B cell (primary cell): ENCODE measurements around the gene PPP6R2. TPM values are rescaled to one million over a fixed set of nuclear protein-coding genes. Genes with fewer than 3 reads are reported as not detected.
A peak's percentile ranks its signal among the peaks of the same experiment; 100 is the strongest.

Experiments
- ATAC-seq: fragments of 200-7000 bp; cut with Tn5 transposase; one replicate; pipeline ENCODE4 v1.10.0; 2021; ENCODE audit warnings: low read depth, mild to moderate bottlenecking, moderate number of reproducible peaks, moderate library complexity
- CTCF ChIA-PET: fragments of 350-600 bp; sonication (Branson Sonifier 250); formaldehyde crosslinking; loops from one replicate; lab custom pipeline; 2021; ENCODE audit warnings: antibody characterized with exemption, inconsistent platforms; lab: Charles Lee
- POLR2A ChIA-PET: fragments of 350-600 bp; sonication (Branson Sonifier 250); formaldehyde crosslinking; loops from one replicate; lab custom pipeline; 2021; ENCODE audit warnings: antibody characterized with exemption; lab: Charles Lee
- DNase-seq: peaks from one replicate; pipeline ENCODE4 v3.0.0; 2013
- H2AFZ ChIP-seq: 2 replicates; pipeline ENCODE4 v1.6.1; 2012; ENCODE audit warnings: mild to moderate bottlenecking, low read depth, low read length; ENCODE audit not compliant: insufficient read depth, poor library complexity, severe bottlenecking
- H3K27ac ChIP-seq, 2 donors: 1 replicate in 1 of 2; 2 replicates in 1 of 2; pipeline ENCODE4 v1.5.1; 2012 to 2013; ENCODE audit warnings: low read length in 2 of 2, mild to moderate bottlenecking in 2 of 2, moderate library complexity in 1 of 2
- H3K27me3 ChIP-seq, 4 experiments: fragments of 200-600 bp in 1 of 4; sonication (generic) in 1 of 4; replicated peaks in 1 of 4; 1 replicate in 2 of 4; 2 replicates in 2 of 4; pipeline versions ENCODE4 v1.6.1 to v1.7.0; 2013 to 2016; ENCODE audit warnings: low read length in 3 of 4, mild to moderate bottlenecking in 2 of 4, mixed read lengths in 1 of 4, moderate library complexity in 1 of 4; ENCODE audit not compliant: insufficient read depth in 4 of 4, control insufficient read depth in 3 of 4; ENCODE audit errors: control extremely low read depth in 1 of 4
- H3K36me3 ChIP-seq, 2 experiments: replicated peaks in 1 of 2; 1 replicate in 1 of 2; 2 replicates in 1 of 2; pipeline versions ENCODE4 v1.6.1 to v1.7.1; 2013; ENCODE audit warnings: low read length in 1 of 2; ENCODE audit not compliant: insufficient read depth in 2 of 2, control insufficient read depth in 1 of 2; ENCODE audit errors: control extremely low read depth in 1 of 2, extremely low read depth in 1 of 2
- H3K4me1 ChIP-seq, 2 donors: fragments of 200-600 bp in 1 of 2; sonication (generic) in 1 of 2; 1 replicate in 1 of 2; 2 replicates in 1 of 2; pipeline versions ENCODE4 v1.5.1 to v1.6.1; 2013 to 2017; ENCODE audit warnings: low read length in 2 of 2; ENCODE audit not compliant: control insufficient read depth in 2 of 2, insufficient read depth in 2 of 2
- H3K4me2 ChIP-seq: replicated peaks from 2 replicates; pipeline ENCODE3; 2012; ENCODE audit warnings: mild to moderate bottlenecking, low read depth, low read length; ENCODE audit not compliant: poor library complexity, severe bottlenecking
- H3K4me3 ChIP-seq, 5 experiments: fragments of 200-600 bp in 1 of 5; sonication (generic) in 1 of 5; 1 replicate in 3 of 5; 2 replicates in 2 of 5; pipeline versions ENCODE4 v1.5.1 to v1.7.0; 2011 to 2016; ENCODE audit warnings: low read length in 4 of 5, mild to moderate bottlenecking in 4 of 5, low read depth in 2 of 5, control low read depth in 1 of 5, moderate library complexity in 1 of 5; ENCODE audit not compliant: insufficient read depth in 1 of 5; ENCODE audit errors: control extremely low read depth in 1 of 5, extremely low read depth in 1 of 5
- H3K79me2 ChIP-seq: fragments of 200-600 bp; sonication (generic); one replicate; pipeline ENCODE4 v1.6.0; 2016; ENCODE audit warnings: low read length; ENCODE audit not compliant: control insufficient read depth, insufficient read depth
- H3K9ac ChIP-seq: fragments of 200-600 bp; sonication (generic); 2 replicates; pipeline ENCODE4 v1.6.1; 2017; ENCODE audit warnings: mild to moderate bottlenecking, low read length, moderate library complexity
- H3K9me3 ChIP-seq, 3 donors: one replicate each; pipeline versions ENCODE4 v1.6.1 to v1.7.1; 2013; ENCODE audit warnings: low read length in 2 of 3; ENCODE audit not compliant: control insufficient read depth in 2 of 3, insufficient read depth in 1 of 3; ENCODE audit errors: control extremely low read depth in 1 of 3
- H4K20me1 ChIP-seq: 2 replicates; pipeline ENCODE4 v1.6.0; 2012; ENCODE audit warnings: mild to moderate bottlenecking, low read length; ENCODE audit not compliant: insufficient read depth, control insufficient read depth, poor library complexity, severe bottlenecking
- H3K27ac Mint-ChIP-seq: one replicate; pipeline ENCODE4 v1.8.0; 2021; ENCODE audit warnings: mixed read lengths
- H3K27me3 Mint-ChIP-seq: one replicate; pipeline ENCODE4 v1.8.0; 2021; ENCODE audit warnings: mixed read lengths
- H3K4me1 Mint-ChIP-seq: one replicate; pipeline ENCODE4 v1.8.0; 2021; ENCODE audit warnings: mixed read lengths
- H3K4me3 Mint-ChIP-seq: one replicate; pipeline ENCODE4 v1.8.0; 2021; ENCODE audit warnings: mixed read lengths
- H3K9me3 Mint-ChIP-seq: one replicate; pipeline ENCODE4 v1.8.0; 2022; ENCODE audit warnings: mixed read lengths; ENCODE audit not compliant: insufficient read depth
- EZH2 ChIP-seq: IDR thresholded peaks from 2 replicates; pipeline ENCODE4 v1.6.1; 2012; ENCODE audit warnings: borderline replicate concordance, low read depth, mild to moderate bottlenecking, moderate library complexity, low read length; ENCODE audit not compliant: insufficient read depth, poor library complexity, severe bottlenecking
- WGBS: methylation state at CpG from one replicate; pipeline ENCODE4 v1.1.5; 2013; ENCODE audit warnings: missing lambda C conversion rate; ENCODE audit not compliant: insufficient coverage; 5-methylcytosine and 5-hydroxymethylcytosine counted together
- intact Hi-C: fragments of 100-400 bp; cut with micrococcal nuclease; formaldehyde crosslinking; loops from one replicate; pipeline ENCODE4 v1.10.0; 2022
- polyA plus RNA-seq: library from polyadenylated mRNA; depleted of rRNA; stranded (reverse); fragments of >200 nt; gene quantifications from 2 replicates; pipeline ENCODE4 v1.2.3, GENCODE V29; 2012
- total RNA-seq, 2 donors: library from RNA; stranded (reverse); fragments of 120-200 nt in 1 of 2; gene quantifications; 1 replicate in 1 of 2; 2 replicates in 1 of 2; pipeline versions ENCODE4 v1.2.3 to v1.2.4, GENCODE V29; 2013 to 2022
- TF ChIP-seq, protein P1 (sequence below): fragments of 200-600 bp; IDR thresholded peaks from one replicate; pipeline ENCODE4 v1.8.0; 2022; ENCODE audit warnings: antibody characterized with exemption, mild to moderate bottlenecking

Gene PPP6R2
- total and polyA plus RNA-seq, 2 donors (not counting 1 experiment from before 2014, with no cell fraction given), result 91.4 to 98.7 TPM

DNA sequence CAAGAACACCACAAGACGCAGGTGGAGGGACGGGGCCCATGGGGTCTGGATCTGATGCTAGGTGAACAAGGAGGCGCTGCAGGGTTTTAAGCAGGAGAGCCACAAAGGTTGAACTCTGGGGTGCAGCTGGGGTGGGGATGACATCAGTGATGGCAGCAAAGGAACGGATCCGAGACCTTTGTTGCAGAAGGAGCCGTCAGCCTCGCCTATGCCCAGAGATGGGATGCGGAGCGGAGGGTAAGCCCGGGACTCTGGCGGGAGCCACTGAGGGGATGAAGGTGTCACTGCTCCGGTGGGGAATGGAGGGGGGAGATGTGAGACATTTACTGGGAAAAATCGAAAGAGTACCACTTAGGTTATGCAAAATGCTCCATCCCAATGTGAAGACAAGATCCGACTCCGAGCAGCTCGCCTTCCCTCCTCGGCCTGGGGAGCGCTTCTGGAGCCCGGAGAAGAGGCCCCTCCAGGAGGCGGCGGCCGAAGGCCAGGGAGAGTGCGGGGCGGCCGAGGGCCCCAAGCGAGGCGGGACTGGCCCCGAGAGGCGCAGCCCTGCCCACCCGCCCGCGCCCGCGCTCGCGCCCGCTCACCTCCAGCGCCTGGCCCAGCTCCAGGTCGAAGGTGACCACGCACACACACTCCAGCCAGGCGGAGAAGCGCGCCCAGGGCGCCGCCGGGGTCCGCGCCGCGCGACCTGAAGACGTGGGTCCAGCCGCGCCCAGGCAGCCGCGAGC, 16.7 kb upstream of the PPP6R2 start:
- Mint-ChIP-seq H3K27me3 (no peaks in the 10 kb centered on the region), H3K4me3 (peak overlapping the region; percentile 83), H3K27ac (peak overlapping the region; percentile 80), H3K4me1 (peaks cover 21% of the 10 kb centered on the region), H3K9me3 (no peaks in the 10 kb centered on the region)
- 21% methylated on average over 56 of the region's 56 CpGs for WGBS
- H3K9me3 ChIP-seq, result no peaks in the 10 kb centered on the region
- no peaks in the 10 kb centered on the region for H3K36me3 ChIP-seq
- peak overlapping the region; percentile 98 for H3K4me2 ChIP-seq
- ChIA-PET POLR2A (interaction anchor here (0.7 to 2.1 kb wide), 4 partner anchors 12 to 136 kb away, joined by 3 to 12 read pairs (median 5); no protein-coding TSS in a partner anchor), CTCF (interaction anchor here (0.6 to 8.1 kb wide), 16 partner anchors 10 to 396 kb away, joined by 3 to 73 read pairs (median 4); partner anchors contain the start of genes HDAC10 and SCO2)
- TF ChIP-seq EZH2, result no peak
- TF ChIP-seq, protein P1, sequence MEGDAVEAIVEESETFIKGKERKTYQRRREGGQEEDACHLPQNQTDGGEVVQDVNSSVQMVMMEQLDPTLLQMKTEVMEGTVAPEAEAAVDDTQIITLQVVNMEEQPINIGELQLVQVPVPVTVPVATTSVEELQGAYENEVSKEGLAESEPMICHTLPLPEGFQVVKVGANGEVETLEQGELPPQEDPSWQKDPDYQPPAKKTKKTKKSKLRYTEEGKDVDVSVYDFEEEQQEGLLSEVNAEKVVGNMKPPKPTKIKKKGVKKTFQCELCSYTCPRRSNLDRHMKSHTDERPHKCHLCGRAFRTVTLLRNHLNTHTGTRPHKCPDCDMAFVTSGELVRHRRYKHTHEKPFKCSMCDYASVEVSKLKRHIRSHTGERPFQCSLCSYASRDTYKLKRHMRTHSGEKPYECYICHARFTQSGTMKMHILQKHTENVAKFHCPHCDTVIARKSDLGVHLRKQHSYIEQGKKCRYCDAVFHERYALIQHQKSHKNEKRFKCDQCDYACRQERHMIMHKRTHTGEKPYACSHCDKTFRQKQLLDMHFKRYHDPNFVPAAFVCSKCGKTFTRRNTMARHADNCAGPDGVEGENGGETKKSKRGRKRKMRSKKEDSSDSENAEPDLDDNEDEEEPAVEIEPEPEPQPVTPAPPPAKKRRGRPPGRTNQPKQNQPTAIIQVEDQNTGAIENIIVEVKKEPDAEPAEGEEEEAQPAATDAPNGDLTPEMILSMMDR, result no peak
- H3K9ac ChIP-seq, result peak overlapping the region; percentile 39
- ATAC-seq (no peak), DNase-seq (no peak)
- H3K4me1 ChIP-seq, result peaks cover 8 to 13% of the 10 kb centered on the region in 2 donors
- peak overlapping the region in 3 of 5 experiments; percentile 36 to 65 (median 46) for H3K4me3 ChIP-seq
- no peak overlapping the region for H3K27ac ChIP-seq
- intact Hi-C loops, result no loop called here
- no peaks in the 10 kb centered on the region for H4K20me1 ChIP-seq
- peaks cover 0 to 6% (median 0%) of the 10 kb centered on the region in 4 experiments for H3K27me3 ChIP-seq
- peak overlapping the region; percentile 58 for H2AFZ ChIP-seq
- H3K79me2 ChIP-seq, result no peaks in the 10 kb centered on the region
